ENCODE results near the gene PACS2. TPM values are rescaled to one million over a fixed set of nuclear protein-coding genes. Genes with fewer than 3 reads are reported as not detected.

PACS2 gene
- total RNA-seq, 1 experiment from 2014 or later, result 27.3 TPM

- Histone ChIP-seq H3K27ac (no peak overlapping the region), H3K36me3 (peaks cover 8% of the 10 kb centered on the region), H3K9me3 (replicated peaks) (no peaks in the 10 kb centered on the region), H3K4me1 (replicated peaks) (peaks cover 14% of the 10 kb centered on the region), H3K4me3 (no peak overlapping the region), H3K27me3 (replicated peaks) (no peaks in the 10 kb centered on the region)
- no peak for DNase-seq (ENCODE audit: low read depth in 1 of 2, low spot score in 2 of 2)
Measured at GRCh38 chr14:105431256-105431655, 116.7 kb downstream of the PACS2 start.

- Histone ChIP-seq H3K4me1 (replicated peaks) (peaks cover 14% of the 10 kb centered on the region), H3K36me3 (peaks cover 3% of the 10 kb centered on the region; the same call in 1 of the 2 replicates), H3K27ac (no peak overlapping the region), H3K9me3 (replicated peaks) (no peaks in the 10 kb centered on the region), H3K27me3 (replicated peaks) (no peaks in the 10 kb centered on the region), H3K4me3 (no peak overlapping the region)
- DNase-seq (ENCODE audit: low read depth in 1 of 2, low spot score in 2 of 2), result no peak
Measured at GRCh38 chr14:105432657-105433056, 118.1 kb downstream of the PACS2 start.

- Histone ChIP-seq H3K27me3 (replicated peaks) (no peaks in the 10 kb centered on the region), H3K27ac (no peak overlapping the region), H3K4me1 (replicated peaks) (peaks cover 14% of the 10 kb centered on the region), H3K36me3 (peaks cover 3% of the 10 kb centered on the region; the same call in 1 of the 2 replicates), H3K4me3 (no peak overlapping the region), H3K9me3 (replicated peaks) (no peaks in the 10 kb centered on the region)
- DNase-seq (ENCODE audit: low read depth in 1 of 2, low spot score in 2 of 2), result no peak
Measured at GRCh38 chr14:105433161-105433605, 118.6 kb downstream of the PACS2 start.

- Histone ChIP-seq H3K36me3 (0 out of 2 replicates have a peak, but pooled peaks cover 3% of the 10 kb centered on the region), H3K27ac (no peak overlapping the region)
- DNase-seq (ENCODE audit: low read depth in 1 of 2, low spot score in 2 of 2), result no peak
Measured at GRCh38 chr14:105436402-105436801, 121.9 kb downstream of the PACS2 start.

GRCh38 chr14:105436891-105437722, 122.6 kb downstream of the PACS2 start:
- H3K4me1 ChIP-seq (replicated peaks), result no peaks in the 10 kb centered on the region
- no peak overlapping the region for H3K27ac ChIP-seq
- H3K9me3 ChIP-seq (replicated peaks), result no peaks in the 10 kb centered on the region
- no peak overlapping the region for H3K4me3 ChIP-seq
- H3K27me3 ChIP-seq (replicated peaks), result no peaks in the 10 kb centered on the region
- 0 out of 2 replicates have a peak, but pooled peaks cover 3% of the 10 kb centered on the region for H3K36me3 ChIP-seq
- DNase-seq (ENCODE audit: low read depth in 1 of 2, low spot score in 2 of 2), result no peak

More at GRCh38 chr14:105436402-105436801, 121.9 kb downstream of the PACS2 start:
- H3K27me3 ChIP-seq (replicated peaks), result no peaks in the 10 kb centered on the region
- no peak overlapping the region for H3K4me3 ChIP-seq
- H3K4me1 ChIP-seq (replicated peaks), result no peaks in the 10 kb centered on the region
- no peaks in the 10 kb centered on the region for H3K9me3 ChIP-seq (replicated peaks)

- no peak for DNase-seq (ENCODE audit: low read depth in 1 of 2, low spot score in 2 of 2)
- H3K36me3 ChIP-seq, result no peaks in the 10 kb centered on the region
- no peaks in the 10 kb centered on the region for H3K27me3 ChIP-seq (replicated peaks)
- H3K4me3 ChIP-seq, result no peak overlapping the region
- H3K4me1 ChIP-seq (replicated peaks), result no peaks in the 10 kb centered on the region
- no peaks in the 10 kb centered on the region for H3K9me3 ChIP-seq (replicated peaks)
- no peak overlapping the region for H3K27ac ChIP-seq
Measured at GRCh38 chr14:105437723-105438500, 123.4 kb downstream of the PACS2 start.

GRCh38 chr14:105439179-105439578, 124.6 kb downstream of the PACS2 start:
- Histone ChIP-seq H3K4me1 (replicated peaks) (no peaks in the 10 kb centered on the region), H3K36me3 (no peaks in the 10 kb centered on the region), H3K27me3 (replicated peaks) (no peaks in the 10 kb centered on the region), H3K9me3 (replicated peaks) (no peaks in the 10 kb centered on the region), H3K27ac (no peak overlapping the region), H3K4me3 (no peak overlapping the region)
- DNase-seq (ENCODE audit: low read depth in 1 of 2, low spot score in 2 of 2), result no peak

- no peaks in the 10 kb centered on the region for H3K36me3 ChIP-seq
- no peak for DNase-seq (ENCODE audit: low read depth in 1 of 2, low spot score in 2 of 2)
- H3K27me3 ChIP-seq (replicated peaks), result no peaks in the 10 kb centered on the region
- no peaks in the 10 kb centered on the region for H3K4me1 ChIP-seq (replicated peaks)
- no peak overlapping the region for H3K4me3 ChIP-seq
- H3K9me3 ChIP-seq (replicated peaks), result no peaks in the 10 kb centered on the region
- no peak overlapping the region for H3K27ac ChIP-seq
Measured at GRCh38 chr14:105439710-105440553, 125.4 kb downstream of the PACS2 start.

GRCh38 chr14:105440554-105440900, 126.0 kb downstream of the PACS2 start:
- no peak overlapping the region for H3K27ac ChIP-seq
- no peak overlapping the region for H3K4me3 ChIP-seq
- no peaks in the 10 kb centered on the region for H3K36me3 ChIP-seq
- H3K9me3 ChIP-seq (replicated peaks), result no peaks in the 10 kb centered on the region
- H3K4me1 ChIP-seq (replicated peaks), result no peaks in the 10 kb centered on the region
- DNase-seq (ENCODE audit: low read depth in 1 of 2, low spot score in 2 of 2), result no peak
- H3K27me3 ChIP-seq (replicated peaks), result no peaks in the 10 kb centered on the region

- no peak overlapping the region for H3K27ac ChIP-seq
- H3K36me3 ChIP-seq, result no peaks in the 10 kb centered on the region
- no peaks in the 10 kb centered on the region for H3K27me3 ChIP-seq (replicated peaks)
- H3K4me1 ChIP-seq (replicated peaks), result no peaks in the 10 kb centered on the region
- H3K4me3 ChIP-seq, result no peak overlapping the region
- H3K9me3 ChIP-seq (replicated peaks), result no peaks in the 10 kb centered on the region
- no peak for DNase-seq (ENCODE audit: low read depth in 1 of 2, low spot score in 2 of 2)
Measured at GRCh38 chr14:105440992-105441391, 126.4 kb downstream of the PACS2 start.

GRCh38 chr14:105442125-105442524, 127.6 kb downstream of the PACS2 start:
- H3K36me3 ChIP-seq, result 0 out of 2 replicates have a peak, but pooled peaks cover 7% of the 10 kb centered on the region
- no peaks in the 10 kb centered on the region for H3K9me3 ChIP-seq (replicated peaks)
- no peak for DNase-seq (ENCODE audit: low read depth in 1 of 2, low spot score in 2 of 2)
- H3K27me3 ChIP-seq (replicated peaks), result no peaks in the 10 kb centered on the region
- H3K27ac ChIP-seq, result no peak overlapping the region
- H3K4me3 ChIP-seq, result no peak overlapping the region
- no peaks in the 10 kb centered on the region for H3K4me1 ChIP-seq (replicated peaks)

GRCh38 chr14:105442834-105443233, 128.3 kb downstream of the PACS2 start:
- Histone ChIP-seq H3K4me1 (replicated peaks) (no peaks in the 10 kb centered on the region), H3K9me3 (replicated peaks) (no peaks in the 10 kb centered on the region), H3K27ac (no peak overlapping the region), H3K4me3 (no peak overlapping the region), H3K36me3 (0 out of 2 replicates have a peak, but pooled peaks cover 7% of the 10 kb centered on the region), H3K27me3 (replicated peaks) (no peaks in the 10 kb centered on the region)
- DNase-seq (ENCODE audit: low read depth in 1 of 2, low spot score in 2 of 2), result no peak

- Histone ChIP-seq H3K4me3 (no peak overlapping the region), H3K36me3 (peaks cover 22% of the 10 kb centered on the region), H3K27ac (no peak overlapping the region), H3K27me3 (replicated peaks) (no peaks in the 10 kb centered on the region), H3K9me3 (replicated peaks) (no peaks in the 10 kb centered on the region), H3K4me1 (replicated peaks) (no peaks in the 10 kb centered on the region)
- no peak for DNase-seq (ENCODE audit: low read depth in 1 of 2, low spot score in 2 of 2)
Measured at GRCh38 chr14:105444859-105445258, 130.3 kb downstream of the PACS2 start.
